ENCODE results near the gene XRCC5.
"Not testable (repeated sequence)": the region's sequence is repeated elsewhere in the genome, so short reads cannot be mapped to it uniquely, and the experiment has no call there.

XRCC5 gene

GRCh38 chr2:216108967-216109921 is at the start of gene XRCC5:
TSS of gene XRCC5 (plus strand) at chr2:216109348. CDS start at chr2:216109437, 89 bp downstream.
- peak; percentile 88 for FAIRE-seq
- DNase-seq (ENCODE audit: insufficient read length, low spot score) = peak; percentile 90

- FAIRE-seq = no peak
- DNase-seq (ENCODE audit: insufficient read length, low spot score) = no peak
Measured at GRCh38 chr2:216064014-216064630, 45.0 kb upstream of the XRCC5 start.

- no peak for DNase-seq (ENCODE audit: insufficient read length, low spot score)
- FAIRE-seq = no peak
Measured at GRCh38 chr2:216064665-216065064, 44.5 kb upstream of the XRCC5 start.

GRCh38 chr2:216066230-216066629 is 42.9 kb upstream of the XRCC5 start:
- DNase-seq (ENCODE audit: insufficient read length, low spot score) = no peak
- no peak for FAIRE-seq

GRCh38 chr2:216069028-216069427 is 40.1 kb upstream of the XRCC5 start:
- DNase-seq (ENCODE audit: insufficient read length, low spot score) (no peak), FAIRE-seq (no peak)

- FAIRE-seq = no peak
- no peak for DNase-seq (ENCODE audit: insufficient read length, low spot score)
Measured at GRCh38 chr2:216070195-216070594, 39.0 kb upstream of the XRCC5 start.

GRCh38 chr2:216071111-216071851 is 37.9 kb upstream of the XRCC5 start:
- FAIRE-seq = no peak

GRCh38 chr2:216072473-216072872 is 36.7 kb upstream of the XRCC5 start:
- FAIRE-seq = no peak

More at GRCh38 chr2:216071111-216071851, 37.9 kb upstream of the XRCC5 start:
- no peak for DNase-seq (ENCODE audit: insufficient read length, low spot score)

DNA sequence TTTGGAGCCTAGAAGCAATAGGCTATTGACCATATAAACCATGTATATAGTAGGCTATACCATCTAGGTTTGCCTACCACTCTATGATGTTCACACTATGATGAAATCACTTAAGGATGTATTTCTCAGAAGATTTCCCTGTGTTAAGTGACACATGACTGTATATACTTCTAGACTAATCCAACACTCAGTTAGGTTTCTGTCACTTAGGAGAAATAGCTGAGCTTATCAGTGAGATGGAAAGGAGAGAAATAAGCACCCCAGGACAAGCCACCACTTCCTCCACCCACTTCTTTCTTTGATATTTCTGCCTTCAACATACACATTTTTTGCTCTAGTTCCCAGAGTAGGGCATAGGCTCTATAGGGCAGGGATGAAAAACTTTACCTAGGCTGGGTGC is 35.4 kb upstream of the XRCC5 start:
- FAIRE-seq (no peak), DNase-seq (ENCODE audit: insufficient read length, low spot score) (no peak)

More at GRCh38 chr2:216072473-216072872, 36.7 kb upstream of the XRCC5 start:
- DNase-seq (ENCODE audit: insufficient read length, low spot score) = no peak

DNA sequence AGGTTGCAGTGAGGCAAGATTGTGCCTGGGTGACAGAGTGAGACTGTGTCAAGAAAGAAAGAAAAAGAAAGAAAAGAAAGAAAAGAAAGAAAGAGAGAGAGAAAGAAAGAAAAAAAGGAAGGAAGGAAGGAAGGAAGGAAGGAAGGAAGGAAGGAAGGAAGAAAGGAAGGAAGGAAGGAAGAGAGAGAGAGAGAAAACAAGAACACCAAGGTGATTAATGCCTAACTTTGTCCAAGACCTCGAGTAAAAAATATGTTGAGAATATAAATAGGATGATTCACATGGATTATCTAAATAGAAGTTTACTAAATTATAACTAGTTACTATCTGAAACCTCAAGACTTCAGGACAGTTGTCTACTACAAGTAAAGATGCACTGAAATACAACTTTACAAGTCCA is 34.8 kb upstream of the XRCC5 start:
- FAIRE-seq = no peak
- no peak for DNase-seq (ENCODE audit: insufficient read length, low spot score)

DNA sequence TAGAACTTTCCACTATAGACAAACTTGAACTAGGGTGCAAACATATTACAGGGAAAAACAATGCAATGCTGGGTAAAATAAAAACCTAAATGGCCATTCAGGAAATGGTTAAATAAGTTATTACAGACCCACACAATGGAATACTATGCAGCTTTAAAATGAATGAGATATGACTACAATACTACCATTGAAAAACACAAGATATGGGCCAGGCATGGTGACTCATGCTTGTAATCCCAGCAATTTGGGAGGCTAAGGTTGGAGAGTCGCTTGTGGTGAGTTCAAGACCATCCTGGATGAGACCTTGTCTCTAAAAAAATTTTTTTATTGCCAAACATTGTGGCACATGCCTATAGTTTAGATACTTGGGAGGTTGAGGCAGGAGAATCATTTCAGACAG is 34.4 kb upstream of the XRCC5 start:
- no peak for FAIRE-seq
- no peak for DNase-seq (ENCODE audit: insufficient read length, low spot score)

- DNase-seq (ENCODE audit: insufficient read length, low spot score) = no peak
- FAIRE-seq = no peak
Measured at GRCh38 chr2:216075510-216076485, 33.4 kb upstream of the XRCC5 start.

DNA sequence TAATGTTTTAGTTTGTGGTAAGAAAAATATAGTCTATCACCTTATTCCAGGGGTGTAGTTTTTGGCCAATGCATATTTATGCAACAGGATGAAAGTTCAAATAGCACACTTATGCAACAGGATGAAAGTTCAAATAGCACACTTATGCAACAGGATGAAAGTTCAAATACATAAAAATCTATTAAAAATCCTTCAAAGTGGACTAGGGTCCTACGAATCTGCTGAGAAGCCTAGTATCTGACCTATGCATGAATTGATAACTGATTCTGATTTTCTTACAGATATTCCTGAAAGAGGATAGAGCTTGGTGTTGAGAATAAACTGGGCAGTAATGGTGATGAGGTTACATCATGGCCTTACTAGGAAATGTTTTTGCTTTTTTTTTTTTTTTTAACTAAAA is 30.4 kb upstream of the XRCC5 start:
- no peak for FAIRE-seq
- DNase-seq (ENCODE audit: insufficient read length, low spot score) = no peak

GRCh38 chr2:216080048-216080447 is 29.1 kb upstream of the XRCC5 start:
- not testable (repeated sequence) for FAIRE-seq

GRCh38 chr2:216081012-216081411 is 28.1 kb upstream of the XRCC5 start:
- no peak for FAIRE-seq
- no peak for DNase-seq (ENCODE audit: insufficient read length, low spot score)

More at GRCh38 chr2:216080048-216080447, 29.1 kb upstream of the XRCC5 start:
- not testable (repeated sequence) for DNase-seq (ENCODE audit: insufficient read length, low spot score)

DNA sequence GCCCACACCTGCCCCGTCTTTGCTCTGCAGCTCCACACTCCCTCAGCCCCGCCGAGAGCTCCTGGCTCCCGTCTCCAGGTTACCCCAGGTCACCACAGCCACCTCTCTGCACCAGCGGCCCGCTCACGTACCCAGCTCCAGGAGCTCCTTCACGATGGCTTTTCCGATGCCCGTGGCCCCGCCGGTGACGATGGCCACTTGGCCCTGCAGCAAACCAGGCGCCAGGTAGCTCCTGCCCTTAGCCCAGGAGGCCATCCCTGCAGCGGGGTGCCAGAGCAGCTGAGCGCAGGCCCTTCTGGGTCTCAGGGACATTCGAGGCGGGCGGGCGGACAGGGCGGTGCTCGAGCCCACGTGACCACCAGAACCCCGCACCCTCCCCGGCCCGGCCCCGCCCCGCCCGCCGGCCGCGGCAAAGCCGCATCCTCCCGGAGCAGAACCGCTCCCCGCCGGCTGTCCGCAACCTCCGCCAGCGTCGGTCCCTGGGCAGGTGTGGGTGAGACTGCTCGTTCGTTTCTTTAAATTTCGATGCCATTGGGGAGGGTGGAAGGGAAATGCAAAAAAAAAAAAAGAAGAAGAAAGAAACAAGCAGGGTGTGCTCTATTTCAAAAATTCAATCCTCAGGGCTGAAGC is 27.5 kb upstream of the XRCC5 start, which contains the start of the genes PECR and TMEM169:
Gene PECR, minus strand, starts transcription at position 323 of the 630 bp plus-strand sequence. Its CDS starts 68 bp downstream, at position 255.
Gene TMEM169, plus strand, starts transcription at position 433 of the 630 bp plus-strand sequence. CDS start 14,045 bp downstream, outside the sequence.
- DNase-seq (ENCODE audit: insufficient read length, low spot score) = peak; percentile 88
- no peak for FAIRE-seq

- FAIRE-seq (no peak), DNase-seq (ENCODE audit: insufficient read length, low spot score) (no peak)
Measured at GRCh38 chr2:216082117-216082711, 26.9 kb upstream of the XRCC5 start.

GRCh38 chr2:216082805-216083204 is 26.3 kb upstream of the XRCC5 start:
- DNase-seq (ENCODE audit: insufficient read length, low spot score) (no peak), FAIRE-seq (no peak)
